Naive thymus-derived CD8-positive, alpha-beta T cell (primary cell): ENCODE measurements around the gene MAN2A2. TPM values are rescaled to one million over a fixed set of nuclear protein-coding genes. Genes with fewer than 3 reads are reported as not detected.
"Not testable (repeated sequence)": the region's sequence is repeated elsewhere in the genome, so short reads cannot be mapped to it uniquely, and the experiment has no call there.

Source experiments
- ATAC-seq, 2 donors: fragments of 150-1000 bp; cut with Tn5 transposase in 1 of 2; sonication (Bioruptor Pico), chemical (Tn5 transposase) in 1 of 2; 1 replicate in 1 of 2; 2 replicates in 1 of 2; pipeline ENCODE4 v1.10.0; 2021; ENCODE audit warnings: mild to moderate bottlenecking in 2 of 2, moderate library complexity in 2 of 2
- POLR2A ChIA-PET: fragments of 350-600 bp; sonication (Branson Sonifier 250); formaldehyde crosslinking; loops from one replicate; lab custom pipeline; 2021; ENCODE audit warnings: antibody characterized with exemption; lab: Charles Lee
- DNase-seq, 10 donors: peaks; one replicate each; pipeline versions ENCODE4 v3.0.0 to v3.0.0-alpha.2; 2020 to 2022
- H3K27ac Mint-ChIP-seq, 10 donors: one replicate each; pipeline ENCODE4 v1.8.0; 2020 to 2022; ENCODE audit warnings: mild to moderate bottlenecking in 10 of 10, mixed read lengths in 10 of 10, moderate library complexity in 4 of 10, inconsistent platforms in 1 of 10
- H3K27me3 Mint-ChIP-seq, 5 donors: one replicate each; pipeline ENCODE4 v1.8.0; 2021 to 2022; ENCODE audit warnings: mixed read lengths in 5 of 5
- H3K36me3 Mint-ChIP-seq, 3 donors: one replicate each; pipeline ENCODE4 v1.8.0; 2020 to 2022; ENCODE audit warnings: mixed read lengths in 3 of 3, mild to moderate bottlenecking in 2 of 3, inconsistent platforms in 1 of 3
- H3K4me1 Mint-ChIP-seq, 4 donors: one replicate each; pipeline ENCODE4 v1.8.0; 2021 to 2022; ENCODE audit warnings: mixed read lengths in 4 of 4
- H3K4me3 Mint-ChIP-seq, 10 donors: one replicate each; pipeline ENCODE4 v1.8.0; 2020 to 2022; ENCODE audit warnings: mild to moderate bottlenecking in 10 of 10, mixed read lengths in 10 of 10, moderate library complexity in 6 of 10, inconsistent platforms in 1 of 10
- H3K9me3 Mint-ChIP-seq, 9 donors: one replicate each; pipeline ENCODE4 v1.8.0; 2020 to 2022; ENCODE audit warnings: mixed read lengths in 9 of 9, mild to moderate bottlenecking in 3 of 9, inconsistent platforms in 1 of 9, moderate library complexity in 1 of 9
- polyA plus RNA-seq, 3 donors: library from polyadenylated mRNA; unstranded; fragments of 300-500 nt; fragmentation: Illumina TruSeq; gene quantifications; one replicate each; pipeline ENCODE4 v1.2.3, GENCODE V29; 2021
- total RNA-seq, 8 experiments: library from RNA in 2 of 8; stranded (reverse) in 2 of 8; gene quantifications; one replicate each; pipeline ENCODE4 v1.2.3 and lab custom pipeline; 2021 to 2026

MAN2A2 gene
- total and polyA plus RNA-seq, 5 experiments from 2014 or later = 3.1 to 139 (median 8.6) TPM

DNA sequence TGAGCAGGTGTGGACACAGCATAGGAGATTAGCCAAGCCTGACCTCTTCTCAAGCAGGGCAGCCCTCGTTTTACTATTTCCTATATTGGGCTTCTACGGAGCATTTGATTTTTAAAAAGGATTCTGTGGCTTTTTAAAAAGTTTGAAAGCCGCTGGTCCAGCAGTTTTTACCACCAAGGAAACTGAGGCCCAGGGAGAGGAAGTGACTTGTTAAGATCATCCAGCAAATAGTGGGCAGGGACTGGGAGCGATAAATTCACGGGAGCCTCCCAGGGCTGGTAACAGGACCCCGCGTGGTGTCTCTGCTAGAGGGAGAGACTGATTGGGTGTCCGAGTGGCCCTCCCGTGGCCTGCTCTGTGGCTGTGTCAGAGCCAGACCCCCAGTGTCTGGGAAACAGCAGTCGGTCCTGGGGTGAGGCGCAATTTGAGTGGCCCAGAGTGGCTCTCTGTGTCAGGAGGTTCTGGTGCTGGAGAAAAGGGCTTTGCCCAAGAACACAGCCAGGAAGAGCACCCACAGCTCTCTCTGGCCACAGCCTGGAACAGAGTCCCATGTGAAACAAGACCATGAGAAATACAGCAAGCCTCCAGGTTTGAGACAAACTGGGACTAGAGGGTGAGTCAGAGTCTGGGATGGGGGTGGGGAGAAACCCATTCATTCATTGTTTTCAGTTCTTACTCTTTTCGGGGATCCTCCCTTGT, 30.5 kb upstream of the MAN2A2 start:
- peaks cover 18 to 56% (median 40%) of the 10 kb centered on the region in 4 donors for H3K4me1 Mint-ChIP-seq
- H3K27ac Mint-ChIP-seq = peak overlapping the region; percentile 72 to 91 (median 86)
- POLR2A ChIA-PET = interaction anchor here (1.4 to 1.7 kb wide), 2 partner anchors 13 to 30 kb away, joined by 4 to 6 read pairs; partner anchors contain the start of gene MAN2A2
- no peak for DNase-seq
- no peak for ATAC-seq
- peak overlapping the region; percentile 73 to 92 (median 82) for H3K4me3 Mint-ChIP-seq
- H3K36me3 Mint-ChIP-seq = peaks cover 0 to 14% (median 0%) of the 10 kb centered on the region in 3 donors
- no peaks in the 10 kb centered on the region for H3K27me3 Mint-ChIP-seq
- H3K9me3 Mint-ChIP-seq = no peaks in the 10 kb centered on the region

DNA sequence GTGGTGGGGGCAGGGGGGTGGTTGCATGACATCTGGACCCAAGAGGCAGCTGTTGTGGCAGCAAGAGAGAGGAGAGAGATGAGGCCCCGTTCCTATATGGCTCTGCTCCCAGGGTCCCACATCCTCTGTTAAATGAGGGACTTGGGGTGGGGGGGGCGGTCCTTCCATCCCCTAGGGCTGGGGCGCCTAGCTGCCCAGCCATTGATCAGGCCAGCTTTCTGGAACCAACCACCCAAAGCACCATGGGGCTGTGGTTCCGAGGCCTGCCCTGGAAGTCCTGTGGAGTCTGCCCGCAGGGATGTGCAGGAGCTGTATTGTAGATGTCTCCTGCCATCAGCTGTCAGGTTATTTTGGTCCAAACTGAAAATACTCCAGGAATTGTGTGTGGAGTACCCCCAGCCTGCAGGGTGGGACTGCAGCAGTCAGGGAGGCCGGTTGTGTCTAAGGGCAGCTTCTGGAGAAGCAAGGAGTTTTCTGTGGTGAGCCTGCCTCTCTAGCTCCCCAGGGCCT, 29.6 kb upstream of the MAN2A2 start:
- peaks cover 14 to 52% (median 39%) of the 10 kb centered on the region in 4 donors for H3K4me1 Mint-ChIP-seq
- peaks cover 0 to 23% (median 3%) of the 10 kb centered on the region in 3 donors for H3K36me3 Mint-ChIP-seq
- no peak for ATAC-seq
- POLR2A ChIA-PET = interaction anchor here (1.2 to 1.7 kb wide), 3 partner anchors 12 to 35 kb away, joined by 4 to 6 read pairs (median 4); partner anchors contain the start of gene MAN2A2
- H3K9me3 Mint-ChIP-seq = no peaks in the 10 kb centered on the region
- H3K4me3 Mint-ChIP-seq = peak overlapping the region in 9 of 10 donors; percentile 1 to 92 (median 82)
- peak overlapping the region in 6 of 10 donors; percentile 15 to 91 (median 63) for H3K27ac Mint-ChIP-seq
- H3K27me3 Mint-ChIP-seq = no peaks in the 10 kb centered on the region
- no peak for DNase-seq

DNA sequence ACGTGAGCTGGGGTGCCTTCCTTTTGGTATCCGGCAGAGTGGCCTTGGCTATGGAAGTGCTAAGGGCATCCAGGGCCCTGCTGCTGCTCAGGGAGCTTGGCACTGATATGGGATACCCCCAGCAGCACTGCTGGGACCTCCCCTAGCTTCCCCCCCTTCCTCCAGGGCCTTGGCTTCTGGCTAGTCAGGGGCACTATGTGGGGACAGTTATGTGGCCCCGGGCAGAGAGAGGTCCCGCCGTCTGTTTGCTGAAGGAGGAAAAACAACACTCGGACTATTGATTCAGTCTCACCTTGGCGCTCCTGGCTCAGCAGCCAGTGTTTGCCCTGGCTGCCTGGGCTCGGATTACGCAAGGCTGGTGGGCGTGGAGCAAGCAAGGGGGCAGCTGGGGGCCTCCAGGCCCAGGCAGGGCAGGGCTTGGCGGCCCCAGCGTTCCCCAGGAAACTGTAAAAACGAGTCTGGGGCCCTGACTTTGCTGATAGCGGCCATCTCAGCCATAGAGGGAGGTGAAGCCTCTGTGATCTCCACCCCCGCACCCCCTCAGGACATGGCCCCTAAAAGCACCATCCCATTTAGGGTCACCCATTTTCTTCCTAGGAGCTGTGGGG, 29.0 kb upstream of the MAN2A2 start:
- no peaks in the 10 kb centered on the region for H3K9me3 Mint-ChIP-seq
- no peaks in the 10 kb centered on the region for H3K27me3 Mint-ChIP-seq
- peaks cover 13 to 46% (median 36%) of the 10 kb centered on the region in 4 donors for H3K4me1 Mint-ChIP-seq
- peak overlapping the region in 5 of 10 donors; percentile 1 to 92 (median 26) for H3K4me3 Mint-ChIP-seq
- peak overlapping the region in 3 of 10 donors; percentile 19 to 66 (median 24) for H3K27ac Mint-ChIP-seq
- POLR2A ChIA-PET = interaction anchor here (1.2 to 1.7 kb wide), 3 partner anchors 11 to 36 kb away, joined by 4 to 6 read pairs (median 4); partner anchors contain the start of gene MAN2A2
- peaks cover 0 to 29% (median 4%) of the 10 kb centered on the region in 3 donors for H3K36me3 Mint-ChIP-seq
- DNase-seq = no peak
- no peak for ATAC-seq

DNA sequence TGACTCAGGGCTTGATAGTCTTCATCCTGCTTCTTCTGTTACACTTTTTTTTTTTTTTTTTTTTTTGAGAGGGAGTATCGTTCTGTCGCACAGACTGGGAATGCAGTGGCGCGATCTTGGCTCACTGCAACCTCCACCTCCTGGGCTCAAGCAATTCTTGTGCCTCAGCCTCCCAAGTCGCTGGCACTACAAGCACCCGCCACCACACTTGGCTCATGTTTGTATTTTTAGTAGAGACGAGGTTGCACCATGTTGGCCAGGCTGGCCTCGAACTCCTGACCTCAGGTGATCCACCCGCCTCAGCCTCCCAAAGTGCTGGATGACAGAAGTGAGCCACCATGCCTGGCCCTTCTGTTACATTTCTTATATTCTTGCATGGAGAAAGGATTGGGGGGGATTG, 28.1 kb upstream of the MAN2A2 start:
- ATAC-seq, H3K27me3 Mint-ChIP-seq, H3K4me3 Mint-ChIP-seq, H3K9me3 Mint-ChIP-seq, DNase-seq, POLR2A ChIA-PET: not testable (repeated sequence)
- peak overlapping the region in 3 of 10 donors; percentile 49 to 70 (median 57) for H3K27ac Mint-ChIP-seq
- H3K36me3 Mint-ChIP-seq = peaks cover 0 to 36% (median 12%) of the 10 kb centered on the region in 3 donors
- peaks cover 10 to 38% (median 27%) of the 10 kb centered on the region in 4 donors for H3K4me1 Mint-ChIP-seq

DNA sequence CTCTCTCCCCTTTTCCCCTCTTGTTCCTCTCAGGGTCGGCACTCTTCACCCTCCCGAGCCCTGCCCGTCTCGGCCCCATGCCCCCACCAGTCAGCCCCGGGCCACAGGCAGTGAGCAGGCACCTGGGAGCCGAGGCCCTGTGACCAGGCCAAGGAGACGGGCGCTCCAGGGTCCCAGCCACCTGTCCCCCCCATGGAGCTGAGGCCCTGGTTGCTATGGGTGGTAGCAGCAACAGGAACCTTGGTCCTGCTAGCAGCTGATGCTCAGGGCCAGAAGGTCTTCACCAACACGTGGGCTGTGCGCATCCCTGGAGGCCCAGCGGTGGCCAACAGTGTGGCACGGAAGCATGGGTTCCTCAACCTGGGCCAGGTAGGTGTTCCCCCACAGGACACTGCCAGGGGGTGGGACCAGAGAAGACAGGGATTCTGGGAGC, 27.5 kb upstream of the MAN2A2 start:
- ATAC-seq (no peak), DNase-seq (no peak)
- POLR2A ChIA-PET = interaction anchor here (1.0 kb wide), 1 partner anchor 218 kb away, joined by 4 read pairs; no protein-coding TSS in a partner anchor
- peaks cover 6 to 32% (median 21%) of the 10 kb centered on the region in 4 donors for H3K4me1 Mint-ChIP-seq
- peaks cover 0 to 40% (median 12%) of the 10 kb centered on the region in 3 donors for H3K36me3 Mint-ChIP-seq
- H3K4me3 Mint-ChIP-seq = no peak overlapping the region
- no peaks in the 10 kb centered on the region for H3K27me3 Mint-ChIP-seq
- no peaks in the 10 kb centered on the region for H3K9me3 Mint-ChIP-seq
- H3K27ac Mint-ChIP-seq = peak overlapping the region in 2 of 10 donors; percentile 18 to 70

DNA sequence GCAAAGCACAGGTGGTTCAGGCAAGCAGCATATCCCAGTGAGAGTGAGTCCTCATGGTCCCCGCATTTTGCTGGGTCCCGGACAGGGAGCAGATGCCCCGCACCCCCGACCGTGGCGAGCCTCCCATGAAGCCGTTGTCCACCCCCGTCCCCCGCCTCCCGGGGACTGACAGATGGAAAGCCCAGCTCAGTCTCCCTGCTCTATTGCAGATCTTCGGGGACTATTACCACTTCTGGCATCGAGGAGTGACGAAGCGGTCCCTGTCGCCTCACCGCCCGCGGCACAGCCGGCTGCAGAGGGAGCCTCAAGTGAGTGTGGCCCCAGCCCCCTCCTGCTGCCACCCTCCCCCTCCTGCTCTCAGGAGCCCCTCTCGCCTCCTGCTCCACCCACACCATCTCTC, 27.1 kb upstream of the MAN2A2 start:
- H3K4me3 Mint-ChIP-seq = no peak overlapping the region
- H3K36me3 Mint-ChIP-seq = peaks cover 0 to 43% (median 15%) of the 10 kb centered on the region in 3 donors
- POLR2A ChIA-PET = interaction anchor here (1.0 kb wide), 1 partner anchor 218 kb away, joined by 4 read pairs; no protein-coding TSS in a partner anchor
- peak overlapping the region in 1 of 10 donors; percentile 18 for H3K27ac Mint-ChIP-seq
- no peaks in the 10 kb centered on the region for H3K27me3 Mint-ChIP-seq
- no peak for ATAC-seq
- no peak for DNase-seq
- no peaks in the 10 kb centered on the region for H3K9me3 Mint-ChIP-seq
- H3K4me1 Mint-ChIP-seq = peaks cover 3 to 27% (median 17%) of the 10 kb centered on the region in 4 donors

DNA sequence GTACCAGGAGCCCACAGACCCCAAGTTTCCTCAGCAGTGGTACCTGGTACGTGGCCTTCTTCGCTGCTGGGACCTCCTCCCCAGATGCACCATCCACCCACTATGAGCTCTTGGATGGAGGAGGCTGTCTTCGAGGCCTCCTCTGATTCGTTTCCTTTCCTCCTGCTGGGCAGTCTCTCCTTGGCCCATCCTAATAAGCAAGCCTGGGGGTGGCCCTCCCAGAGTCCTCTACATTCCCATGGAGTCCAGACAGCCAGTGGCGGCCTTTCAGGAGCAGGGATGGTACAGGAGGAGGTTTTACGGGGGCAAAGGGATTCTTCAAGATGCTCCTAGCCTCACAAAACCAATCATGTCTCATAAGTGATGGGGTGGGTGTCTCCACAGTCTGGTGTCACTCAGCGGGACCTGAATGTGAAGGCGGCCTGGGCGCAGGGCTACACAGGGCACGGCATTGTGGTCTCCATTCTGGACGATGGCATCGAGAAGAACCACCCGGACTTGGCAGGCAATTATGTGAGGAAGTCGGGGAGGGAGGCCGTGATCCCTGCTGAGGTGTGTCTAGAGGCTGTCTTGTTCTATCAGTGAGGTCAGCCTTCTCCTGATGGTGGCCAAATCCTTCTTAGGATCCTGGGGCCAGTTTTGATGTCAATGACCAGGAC, 26.5 kb upstream of the MAN2A2 start:
- Mint-ChIP-seq H3K4me3 (no peak overlapping the region), H3K9me3 (no peaks in the 10 kb centered on the region), H3K4me1 (peaks cover 3 to 27% (median 17%) of the 10 kb centered on the region in 4 donors), H3K27ac (peak overlapping the region in 3 of 10 donors; percentile 69 to 80 (median 77)), H3K36me3 (peaks cover 0 to 45% (median 15%) of the 10 kb centered on the region in 3 donors), H3K27me3 (no peaks in the 10 kb centered on the region)
- DNase-seq (no peak), ATAC-seq (no peak)
- POLR2A ChIA-PET = no interaction called here

DNA sequence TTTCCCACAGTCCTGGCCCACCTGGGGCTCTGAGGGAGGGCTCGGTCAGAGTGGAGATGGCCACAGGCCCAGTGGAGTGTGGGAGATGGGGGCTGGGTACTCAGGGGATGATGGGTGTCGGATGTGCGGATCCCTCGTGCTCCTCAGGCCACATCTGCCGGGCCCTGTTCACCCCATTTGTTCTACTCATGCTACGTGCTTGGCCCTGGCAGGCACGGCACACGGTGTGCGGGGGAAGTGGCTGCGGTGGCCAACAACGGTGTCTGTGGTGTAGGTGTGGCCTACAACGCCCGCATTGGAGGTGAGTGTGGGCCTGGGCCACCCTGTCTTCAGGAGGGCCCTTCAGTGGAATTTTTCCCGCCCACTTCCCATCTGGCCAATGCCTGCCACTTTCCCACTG, 25.8 kb upstream of the MAN2A2 start:
- peaks cover 2 to 26% (median 15%) of the 10 kb centered on the region in 4 donors for H3K4me1 Mint-ChIP-seq
- POLR2A ChIA-PET = no interaction called here
- peaks cover 0 to 46% (median 15%) of the 10 kb centered on the region in 3 donors for H3K36me3 Mint-ChIP-seq
- no peaks in the 10 kb centered on the region for H3K9me3 Mint-ChIP-seq
- H3K4me3 Mint-ChIP-seq = no peak overlapping the region
- ATAC-seq (no peak), DNase-seq (no peak)
- H3K27me3 Mint-ChIP-seq = no peaks in the 10 kb centered on the region
- H3K27ac Mint-ChIP-seq = peak overlapping the region in 3 of 10 donors; percentile 35 to 77 (median 61)

DNA sequence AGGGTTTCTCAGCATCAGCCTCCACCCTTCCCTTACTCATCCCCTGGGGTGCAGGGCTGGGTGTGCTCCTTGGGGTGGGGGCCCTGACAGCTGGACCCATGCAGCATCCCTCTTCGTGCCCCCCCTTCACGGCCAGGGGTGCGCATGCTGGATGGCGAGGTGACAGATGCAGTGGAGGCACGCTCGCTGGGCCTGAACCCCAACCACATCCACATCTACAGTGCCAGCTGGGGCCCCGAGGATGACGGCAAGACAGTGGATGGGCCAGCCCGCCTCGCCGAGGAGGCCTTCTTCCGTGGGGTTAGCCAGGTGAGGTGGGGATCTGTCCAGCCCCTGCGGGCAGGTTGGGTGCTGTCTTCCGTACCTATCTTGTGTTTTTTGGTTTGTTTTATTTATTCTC, 25.1 kb upstream of the MAN2A2 start:
- H3K9me3 Mint-ChIP-seq = no peaks in the 10 kb centered on the region
- DNase-seq = no peak
- peaks cover 0 to 19% (median 9%) of the 10 kb centered on the region in 4 donors for H3K4me1 Mint-ChIP-seq
- H3K4me3 Mint-ChIP-seq = no peak overlapping the region
- no peak for ATAC-seq
- H3K27me3 Mint-ChIP-seq = no peaks in the 10 kb centered on the region
- POLR2A ChIA-PET = no interaction called here
- peaks cover 0 to 46% (median 15%) of the 10 kb centered on the region in 3 donors for H3K36me3 Mint-ChIP-seq
- H3K27ac Mint-ChIP-seq = peak overlapping the region in 2 of 10 donors; percentile 49 to 57

DNA sequence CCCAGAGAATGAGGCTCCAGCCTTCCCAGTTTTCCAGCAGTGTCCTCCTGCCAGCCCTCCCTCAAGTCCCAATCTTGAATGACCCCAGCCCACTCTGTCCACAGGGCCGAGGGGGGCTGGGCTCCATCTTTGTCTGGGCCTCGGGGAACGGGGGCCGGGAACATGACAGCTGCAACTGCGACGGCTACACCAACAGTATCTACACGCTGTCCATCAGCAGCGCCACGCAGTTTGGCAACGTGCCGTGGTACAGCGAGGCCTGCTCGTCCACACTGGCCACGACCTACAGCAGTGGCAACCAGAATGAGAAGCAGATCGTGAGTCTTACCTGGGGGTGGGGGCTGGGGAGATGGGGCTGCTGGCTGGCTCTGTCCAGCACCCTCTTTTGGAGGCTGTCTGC, 24.4 kb upstream of the MAN2A2 start:
- Mint-ChIP-seq H3K27me3 (no peaks in the 10 kb centered on the region), H3K27ac (peak overlapping the region in 1 of 10 donors; percentile 4), H3K4me1 (peaks cover 0 to 19% (median 6%) of the 10 kb centered on the region in 4 donors), H3K36me3 (peaks cover 0 to 46% (median 15%) of the 10 kb centered on the region in 3 donors), H3K9me3 (no peaks in the 10 kb centered on the region), H3K4me3 (no peak overlapping the region)
- POLR2A ChIA-PET = no interaction called here
- DNase-seq = no peak
- ATAC-seq = no peak

DNA sequence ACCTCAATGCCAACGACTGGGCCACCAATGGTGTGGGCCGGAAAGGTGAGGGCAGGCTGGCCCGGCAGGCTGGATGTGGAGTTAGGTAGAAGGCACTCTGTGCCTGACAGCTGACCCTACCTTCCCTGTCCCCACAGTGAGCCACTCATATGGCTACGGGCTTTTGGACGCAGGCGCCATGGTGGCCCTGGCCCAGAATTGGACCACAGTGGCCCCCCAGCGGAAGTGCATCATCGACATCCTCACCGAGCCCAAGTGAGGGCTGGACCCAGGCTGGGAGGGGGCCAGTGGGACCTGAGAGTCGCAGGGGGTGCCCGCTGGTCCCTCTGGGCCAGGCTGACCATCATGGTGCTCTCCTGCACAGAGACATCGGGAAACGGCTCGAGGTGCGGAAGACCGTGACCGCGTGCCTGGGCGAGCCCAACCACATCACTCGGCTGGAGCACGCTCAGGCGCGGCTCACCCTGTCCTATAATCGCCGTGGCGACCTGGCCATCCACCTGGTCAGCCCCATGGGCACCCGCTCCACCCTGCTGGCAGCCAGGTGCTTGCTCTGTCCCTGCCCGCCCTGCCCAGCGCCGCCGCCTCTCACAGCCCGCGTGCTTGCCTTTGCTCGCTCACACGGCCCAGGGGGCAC, 23.3 kb upstream of the MAN2A2 start:
- Mint-ChIP-seq H3K4me3 (no peak overlapping the region), H3K27ac (no peak overlapping the region), H3K36me3 (peaks cover 0 to 46% (median 15%) of the 10 kb centered on the region in 3 donors), H3K9me3 (no peaks in the 10 kb centered on the region), H3K27me3 (peaks cover 0 to 2% (median 0%) of the 10 kb centered on the region in 5 donors), H3K4me1 (peaks cover under 1 to 11% (median 3%) of the 10 kb centered on the region in 4 donors)
- POLR2A ChIA-PET = interaction anchor here (0.6 kb wide), 1 partner anchor 314 kb away, joined by 3 read pairs; no protein-coding TSS in a partner anchor
- ATAC-seq (no peak), DNase-seq (no peak)
